Effector CD4-positive, alpha-beta T cell (primary cell): ENCODE results near the gene CACTIN.

Experiments used
- DNase-seq: peaks from one replicate; pipeline ENCODE4 v3.0.0-alpha.2; 2020

Gene CACTIN

DNA sequence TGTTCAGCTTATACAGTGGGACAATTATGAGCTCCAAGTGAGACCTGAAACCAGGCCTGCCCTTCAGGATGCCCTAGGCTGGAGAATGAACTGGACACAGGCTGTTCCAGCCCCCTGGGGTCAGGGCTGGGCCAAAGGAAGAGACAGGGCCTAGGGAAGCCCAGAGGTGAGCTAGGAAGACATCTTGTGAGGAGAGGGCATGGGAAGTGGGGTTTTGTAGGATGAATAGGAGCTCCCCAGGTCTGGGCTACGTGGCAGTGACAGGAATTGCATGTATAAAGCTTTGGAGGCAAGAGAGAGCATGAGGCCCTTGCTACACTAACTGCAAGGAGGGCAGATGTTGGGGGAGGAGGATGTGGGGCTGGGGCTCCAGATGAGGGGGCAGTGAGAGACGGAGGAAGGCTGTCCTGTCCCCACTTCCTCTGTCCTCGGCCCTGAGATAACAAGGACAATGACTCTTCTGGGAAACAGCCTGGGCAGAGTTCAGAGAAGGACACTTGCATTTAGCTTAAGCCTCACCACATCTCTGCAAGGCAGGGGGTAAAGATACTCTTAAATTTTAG is 18.4 kb downstream of the CACTIN start:
- DNase-seq = no peak

DNA sequence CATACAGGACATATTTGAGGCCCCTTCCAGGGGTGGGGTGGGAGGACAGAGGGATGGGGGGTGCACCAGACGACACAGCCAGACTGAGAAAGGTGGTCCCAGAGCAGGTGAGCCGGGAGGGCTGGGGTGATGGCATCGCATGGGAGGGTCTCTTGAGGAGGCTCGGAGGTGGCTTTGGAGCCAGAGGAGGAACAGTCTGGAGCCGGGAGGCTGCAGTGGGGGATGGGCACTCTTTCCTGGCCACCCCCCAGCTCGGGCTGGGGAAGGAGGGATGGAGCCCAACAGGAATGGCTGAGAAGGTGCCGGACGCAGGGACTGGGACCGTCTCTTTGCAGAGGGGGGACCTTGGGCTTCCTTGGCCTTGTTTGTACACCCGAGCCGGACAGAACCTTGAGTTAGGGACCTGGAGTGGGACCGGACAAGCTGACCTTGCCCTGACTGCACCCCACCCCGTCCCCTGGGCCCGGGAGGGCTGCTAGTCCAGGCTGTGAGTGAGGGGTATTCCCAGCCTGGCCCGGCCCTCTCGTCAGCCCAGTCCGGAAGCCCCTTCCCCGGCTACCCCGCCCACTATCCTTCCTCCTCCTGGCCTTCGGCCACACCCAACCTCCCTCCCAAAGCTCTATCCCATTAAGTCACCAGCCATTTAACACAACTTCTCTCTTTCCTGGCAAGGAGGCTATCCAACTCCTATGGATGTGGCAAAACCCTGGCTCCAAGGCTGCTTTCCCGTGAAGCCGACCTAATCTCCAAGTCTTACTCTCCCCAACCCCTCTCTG is 19.1 kb downstream of the CACTIN start:
- no peak for DNase-seq

DNA sequence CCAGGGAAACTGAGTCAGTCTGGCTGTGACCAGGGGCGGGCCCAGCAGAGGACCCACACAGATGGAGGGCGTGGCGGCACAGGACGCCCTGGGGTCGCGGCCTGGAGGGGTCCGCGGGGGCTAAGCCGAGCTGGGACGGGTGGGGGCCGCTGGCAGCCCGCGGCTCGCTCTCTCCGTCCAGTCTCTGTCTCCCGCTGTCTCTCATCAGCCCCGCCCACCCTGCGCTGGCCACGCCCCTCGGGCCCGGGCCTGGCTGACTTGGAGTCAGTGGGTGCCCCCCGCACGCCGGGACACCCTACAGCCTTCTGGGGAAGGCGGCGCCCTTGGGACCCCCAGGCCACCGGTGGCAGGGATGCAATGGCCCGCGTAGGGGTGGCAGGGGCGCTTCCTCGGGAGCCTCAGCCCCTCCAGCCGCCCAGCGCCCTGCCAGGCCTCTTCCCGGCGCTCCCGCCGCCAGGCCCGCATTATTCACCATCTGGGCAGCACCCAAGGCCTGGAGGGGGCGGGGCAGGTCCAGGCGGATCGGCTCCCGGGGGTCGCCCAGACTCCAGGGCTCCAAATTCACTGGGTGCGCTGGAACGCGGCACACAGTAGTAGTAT is 19.8 kb downstream of the CACTIN start, which contains the start of gene TBXA2R:
TSS of gene TBXA2R (minus strand) at position 186 of the 600 bp plus-strand sequence. CDS start 6,241 bp downstream, outside the sequence.
- peak; percentile 33 for DNase-seq

DNA sequence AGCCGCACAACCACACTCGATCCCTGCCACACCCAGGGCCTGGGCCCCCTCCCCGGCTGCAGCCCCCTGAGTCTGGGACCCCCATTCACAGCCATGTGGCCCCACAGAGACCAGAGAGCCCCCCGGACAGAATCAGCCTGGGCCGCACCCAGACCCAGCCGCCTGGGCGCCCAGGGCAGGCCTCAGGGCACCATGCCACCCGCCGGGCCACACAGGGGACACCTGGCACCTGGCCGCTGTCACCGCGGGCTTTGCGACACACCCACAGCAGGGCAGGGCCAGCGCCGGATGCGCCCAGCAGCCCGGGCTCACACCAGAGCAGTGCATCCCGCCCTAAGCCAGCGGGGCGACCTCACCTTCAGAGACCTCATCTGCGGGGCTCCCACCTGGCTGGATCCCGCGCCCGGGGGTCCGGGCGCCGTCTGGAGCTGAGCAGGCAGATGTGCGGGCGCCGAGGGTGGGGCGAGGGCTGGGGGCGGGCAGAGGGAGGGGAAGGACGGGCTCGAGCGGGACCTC is 20.4 kb downstream of the CACTIN start:
- no peak for DNase-seq

DNA sequence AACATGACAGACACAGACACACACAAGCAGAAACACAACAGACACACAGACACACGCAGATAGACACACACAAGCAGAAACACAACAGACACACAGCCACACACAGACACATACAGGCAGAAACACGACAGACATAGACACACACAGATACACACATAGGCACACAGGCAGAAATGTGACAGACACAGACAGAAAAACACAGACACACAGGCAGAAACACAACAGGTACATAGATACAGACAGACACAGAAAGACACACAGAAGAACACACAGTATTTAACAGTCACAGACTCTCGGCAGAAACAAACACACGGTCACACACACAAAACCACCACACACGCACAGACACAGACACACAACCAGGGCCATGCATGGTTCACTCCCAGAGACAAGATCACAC is 20.8 kb downstream of the CACTIN start:
- no peak for DNase-seq

DNA sequence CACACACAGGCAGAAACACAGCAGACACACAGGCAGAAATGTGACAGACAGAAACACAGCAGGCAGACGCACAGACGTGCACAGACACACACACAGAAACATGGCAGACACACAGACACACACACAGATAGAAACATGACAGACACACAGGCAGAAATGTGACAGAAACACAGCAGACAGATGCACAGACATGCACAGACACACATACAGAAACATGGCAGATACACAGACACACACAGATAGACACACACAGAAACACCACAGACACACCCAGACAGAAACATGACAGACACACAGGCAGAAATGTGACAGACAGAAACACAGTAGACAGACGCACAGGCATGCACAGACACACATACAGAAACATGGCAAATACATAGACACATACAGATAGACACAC is 21.2 kb downstream of the CACTIN start:
- DNase-seq = no peak

DNA sequence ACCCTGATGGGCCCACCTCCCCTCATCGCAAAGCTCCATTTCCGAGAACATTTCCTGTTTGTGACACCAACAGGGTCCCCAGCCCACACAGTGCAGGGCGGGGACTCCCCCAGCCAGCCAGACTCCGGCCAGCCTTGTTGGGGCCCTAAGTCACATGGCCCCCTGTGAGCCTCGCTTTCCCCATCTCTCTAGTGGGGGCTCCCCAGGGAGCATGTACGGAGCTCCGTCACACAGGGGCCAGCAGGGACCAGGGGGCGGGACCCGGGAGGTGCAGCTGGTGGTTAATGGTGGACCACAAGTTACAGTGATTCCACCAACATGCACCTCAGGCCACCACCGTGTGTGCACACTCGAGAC is 21.6 kb downstream of the CACTIN start:
- DNase-seq = no peak

DNA sequence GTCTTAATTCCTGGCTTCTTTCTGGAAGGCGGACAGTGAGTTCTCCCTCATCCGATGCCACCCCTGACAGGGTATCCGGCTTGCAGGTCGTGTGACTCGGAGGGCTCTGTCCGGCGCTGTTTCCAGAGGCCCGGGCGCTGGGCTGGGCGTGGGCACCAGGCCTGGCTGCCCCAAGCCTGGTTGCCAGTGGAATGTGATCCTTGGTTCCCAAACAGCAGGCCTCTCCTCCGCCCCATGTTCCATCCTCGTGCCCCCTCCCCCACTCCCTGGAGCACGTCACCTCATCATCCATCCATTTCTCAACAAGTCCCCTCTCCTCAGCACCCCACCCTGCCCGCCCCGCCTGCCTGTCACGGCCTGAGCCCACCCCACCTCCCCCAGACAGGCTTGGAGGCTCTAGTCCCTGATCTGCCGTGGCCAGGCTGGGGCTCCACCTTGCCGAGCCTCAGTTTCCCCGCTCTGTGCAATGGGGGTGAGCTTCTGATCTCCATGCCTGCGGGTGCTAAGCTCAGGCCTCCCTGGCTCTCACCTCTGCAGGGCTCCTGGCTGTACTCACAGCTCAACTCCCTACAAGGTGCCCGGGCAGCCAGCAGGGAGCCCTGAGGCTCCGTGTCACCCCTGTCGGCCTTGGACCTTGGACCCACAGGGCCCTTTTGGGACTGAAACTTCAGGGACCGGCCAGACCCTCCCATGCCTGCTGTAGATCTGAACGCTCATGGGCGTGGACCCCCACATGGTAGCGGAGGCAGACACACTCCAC is 22.2 kb downstream of the CACTIN start:
- no peak for DNase-seq

DNA sequence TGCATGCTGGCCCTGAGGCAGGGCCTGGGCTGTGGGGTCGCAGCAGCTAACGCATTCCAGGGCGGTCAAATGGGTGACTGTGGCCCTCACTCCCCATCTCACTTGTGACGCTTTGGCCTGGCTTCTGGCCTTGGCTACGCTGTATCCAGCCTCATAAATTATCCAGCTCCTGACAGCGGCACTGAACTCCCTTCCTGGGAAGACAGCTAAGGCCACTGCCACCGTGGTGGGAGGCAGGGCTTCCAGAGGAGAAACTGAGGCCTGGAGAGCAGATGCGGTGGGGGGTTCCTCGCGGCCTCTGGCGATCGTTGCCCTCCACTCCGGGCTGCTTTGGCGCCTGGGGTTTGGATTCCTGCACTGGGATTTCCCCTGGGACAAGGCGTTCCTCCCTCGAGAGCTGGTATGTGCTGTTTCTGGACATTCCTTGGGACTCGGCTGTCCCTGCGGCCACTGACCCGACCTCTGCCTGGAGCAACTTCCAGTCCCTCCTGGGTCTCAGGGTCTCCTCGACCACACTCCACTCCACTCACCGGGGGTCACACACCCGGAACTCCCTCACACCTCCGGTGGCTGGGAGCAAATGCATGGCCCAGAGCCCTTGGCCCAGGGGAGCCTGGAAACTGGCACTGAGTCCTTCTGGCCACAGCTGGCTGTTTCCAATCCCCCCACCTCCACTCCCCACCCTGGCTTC is 23.3 kb downstream of the CACTIN start:
- no peak for DNase-seq

DNA sequence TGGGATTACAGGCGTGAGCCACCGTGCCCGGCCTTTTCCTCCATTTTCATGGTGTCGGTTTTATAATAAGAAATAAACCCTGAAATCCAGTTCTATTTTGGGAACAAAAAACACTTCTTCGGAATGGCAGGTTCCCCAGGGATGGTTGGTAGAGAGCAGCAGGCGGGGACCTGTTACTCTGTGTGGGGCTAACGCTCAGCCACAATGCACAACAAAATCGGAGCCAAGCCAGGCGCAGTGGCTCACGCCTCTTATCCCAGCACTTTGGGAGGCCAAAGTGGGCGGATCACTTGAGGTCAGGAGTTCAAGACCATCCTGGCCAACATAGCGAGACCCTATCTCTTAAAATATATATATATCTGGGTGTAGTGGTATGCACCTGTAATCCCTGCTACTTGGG is 25.6 kb downstream of the CACTIN start:
- DNase-seq = no peak

DNA sequence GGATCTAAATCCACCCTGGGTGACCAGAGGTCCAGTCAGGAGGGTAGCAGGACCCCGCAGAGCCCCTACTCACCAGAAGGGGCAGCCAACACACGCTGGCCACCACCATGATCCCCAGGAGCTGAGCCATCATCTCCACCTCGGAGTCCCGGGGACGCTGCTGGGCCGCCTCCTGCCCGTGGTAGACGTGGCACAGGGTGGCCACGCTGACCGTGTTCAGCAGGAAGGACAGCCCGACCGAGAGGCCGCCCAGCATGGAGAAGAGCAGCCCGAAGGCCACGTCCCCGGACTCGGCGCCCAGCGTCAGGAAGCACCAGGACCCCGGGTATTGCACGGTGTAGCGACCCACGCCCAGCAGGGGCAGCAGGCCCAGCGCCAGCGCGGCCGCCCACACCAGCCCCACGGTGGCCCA is 26.8 kb downstream of the CACTIN start:
- DNase-seq = no peak

DNA sequence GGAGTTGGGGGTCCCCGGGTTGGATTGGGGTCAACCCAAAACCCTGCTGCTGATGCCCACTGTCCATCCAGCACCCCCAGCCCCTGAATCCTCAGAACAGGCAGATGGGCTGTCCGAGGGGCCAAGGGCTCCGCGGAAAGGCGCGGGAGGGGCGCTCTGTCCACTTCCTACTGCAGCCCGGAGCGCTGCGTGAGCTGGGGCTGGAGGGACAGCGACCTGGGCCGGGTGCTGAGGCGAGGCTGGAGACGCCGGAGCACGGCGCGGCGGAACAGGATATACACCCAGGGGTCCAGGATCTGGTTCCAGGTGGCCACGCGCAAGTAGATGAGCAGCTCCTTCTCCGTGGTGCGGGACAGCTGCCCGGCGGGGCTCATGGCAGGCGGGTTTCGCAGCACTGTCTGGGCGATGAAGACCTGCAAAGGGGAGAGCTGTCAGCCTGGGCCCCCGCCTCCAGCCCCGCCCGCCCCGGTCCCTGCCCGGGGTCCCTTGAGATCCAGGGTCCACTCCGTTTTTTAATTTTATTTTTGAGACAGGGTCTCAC is 31.0 kb downstream of the CACTIN start:
- no peak for DNase-seq

DNA sequence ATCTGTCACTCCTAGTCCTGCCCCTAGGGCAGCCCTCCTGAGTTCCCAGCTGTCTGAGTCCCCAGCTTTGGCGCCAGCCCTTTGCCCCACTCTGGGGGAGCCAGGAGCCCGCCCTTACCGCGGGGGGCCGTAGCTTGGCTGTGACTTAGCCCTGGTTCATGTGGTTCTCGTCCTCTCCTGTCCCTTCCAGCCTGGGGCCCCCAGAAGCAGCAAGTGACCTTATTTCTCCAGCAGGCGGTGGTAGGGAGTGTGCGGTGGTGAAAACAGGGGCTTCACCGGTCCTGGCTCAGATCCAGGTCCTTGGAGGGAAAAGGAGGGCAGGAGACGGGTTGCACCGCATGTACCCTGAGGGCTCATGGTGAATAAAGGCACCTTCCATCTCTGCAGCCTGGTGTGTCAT is 33.4 kb downstream of the CACTIN start:
- DNase-seq = no peak

DNA sequence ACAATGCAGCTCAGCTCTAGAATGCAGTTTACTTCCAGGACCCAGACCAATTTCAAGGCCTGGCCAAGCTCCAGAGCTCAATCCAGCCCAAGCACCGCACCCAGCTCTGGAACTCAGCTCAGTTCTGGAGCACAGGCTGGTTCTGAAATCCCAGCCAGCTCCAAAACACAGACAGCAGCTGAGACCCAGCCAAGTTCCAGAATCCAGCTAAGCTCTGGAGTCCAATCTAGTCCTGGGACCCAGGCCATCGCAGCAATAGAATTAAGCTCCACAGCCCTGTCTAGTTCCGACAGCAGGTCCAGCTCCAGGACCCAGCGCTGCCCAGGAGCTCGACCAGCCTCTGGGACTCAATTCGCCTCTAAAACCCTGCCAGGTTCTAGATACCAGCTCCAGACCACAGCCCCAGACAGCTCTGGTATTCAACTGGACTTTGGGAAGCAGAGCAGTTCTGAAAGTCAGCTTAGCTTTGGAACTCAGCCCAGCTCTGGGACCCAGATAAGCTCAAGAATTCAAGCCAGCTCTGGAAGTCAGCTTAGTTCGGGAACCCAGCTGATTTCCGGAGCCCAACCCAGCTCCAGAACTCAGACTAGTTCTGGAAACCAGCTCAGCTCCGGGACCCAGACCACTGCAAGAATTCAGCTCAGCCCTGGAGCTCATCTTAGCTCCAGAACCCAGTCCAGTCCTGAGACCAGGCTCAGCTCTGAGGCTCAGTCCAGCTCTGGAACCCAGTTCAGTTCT is 34.5 kb downstream of the CACTIN start:
- DNase-seq = no peak

DNA sequence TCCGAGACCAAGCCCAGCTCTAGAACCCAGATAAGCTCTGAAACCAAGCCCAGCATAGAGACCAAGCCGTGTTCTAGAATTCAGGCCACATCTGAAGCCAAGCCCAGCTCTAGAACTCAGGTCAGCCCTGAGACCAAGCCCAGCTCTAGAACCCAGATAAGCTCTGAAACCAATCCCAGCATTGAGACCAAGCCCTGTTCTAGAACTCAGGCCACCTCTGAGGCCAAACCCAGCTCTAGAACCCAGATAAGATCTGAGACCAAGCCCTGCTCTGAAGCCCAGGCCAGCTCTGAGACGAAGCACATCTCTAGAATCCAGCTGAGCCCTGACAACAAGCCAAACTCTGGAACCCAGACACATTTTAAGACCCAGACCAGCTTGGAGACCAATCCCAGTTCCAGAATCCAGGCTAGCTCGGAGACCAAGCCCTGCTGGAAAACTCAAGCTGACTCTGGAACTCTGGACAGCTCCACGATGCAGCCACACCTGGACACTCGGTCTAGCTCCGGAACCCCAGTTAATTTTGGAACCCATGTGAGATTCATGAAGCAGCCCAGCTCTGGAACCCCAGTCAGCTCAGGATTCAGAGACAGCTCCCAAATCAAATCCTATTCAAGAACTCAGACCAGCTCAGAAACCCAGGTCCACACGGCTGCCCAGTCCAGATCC is 35.5 kb downstream of the CACTIN start:
- DNase-seq = no peak

DNA sequence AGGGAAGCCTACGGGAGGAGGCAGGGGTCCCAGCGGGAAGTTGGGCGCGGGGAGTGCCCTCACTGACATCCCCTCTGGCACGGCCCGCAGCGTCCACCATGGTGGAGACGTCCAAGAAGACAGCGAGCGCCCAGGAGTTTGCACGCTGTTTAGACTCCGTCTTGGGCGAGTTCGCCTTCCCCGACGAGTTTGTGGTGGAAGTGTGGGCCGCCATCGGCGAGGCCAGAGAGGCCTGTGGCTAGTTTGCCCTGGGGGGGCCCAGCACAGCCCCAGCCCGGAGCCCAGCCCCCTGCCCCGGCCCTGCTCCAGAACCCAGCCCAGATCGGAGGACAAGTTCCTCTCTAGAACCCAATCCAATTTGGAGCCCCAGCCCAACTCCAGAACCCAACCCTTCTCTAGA is 36.6 kb downstream of the CACTIN start:
- DNase-seq = no peak

DNA sequence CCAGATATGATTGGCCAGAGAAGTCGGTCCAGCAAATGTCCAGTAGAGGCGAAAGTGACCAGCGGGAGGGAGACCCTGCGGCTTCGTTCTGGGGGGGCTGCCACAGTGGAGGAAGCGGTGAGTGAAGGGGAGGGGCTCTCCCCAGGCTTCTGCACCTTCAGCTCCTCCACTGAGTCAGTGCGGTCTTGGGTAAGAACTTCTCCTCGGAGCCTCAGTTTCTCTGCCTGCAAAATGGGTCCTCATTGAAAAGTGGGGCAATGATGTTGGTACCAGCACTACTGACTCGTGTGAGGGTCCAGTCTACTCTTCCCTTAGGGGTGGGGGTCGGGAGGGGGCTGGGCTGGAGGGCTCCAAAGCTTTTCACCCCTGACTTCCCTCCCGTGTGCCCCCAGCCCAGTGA is 37.2 kb downstream of the CACTIN start:
- no peak for DNase-seq

DNA sequence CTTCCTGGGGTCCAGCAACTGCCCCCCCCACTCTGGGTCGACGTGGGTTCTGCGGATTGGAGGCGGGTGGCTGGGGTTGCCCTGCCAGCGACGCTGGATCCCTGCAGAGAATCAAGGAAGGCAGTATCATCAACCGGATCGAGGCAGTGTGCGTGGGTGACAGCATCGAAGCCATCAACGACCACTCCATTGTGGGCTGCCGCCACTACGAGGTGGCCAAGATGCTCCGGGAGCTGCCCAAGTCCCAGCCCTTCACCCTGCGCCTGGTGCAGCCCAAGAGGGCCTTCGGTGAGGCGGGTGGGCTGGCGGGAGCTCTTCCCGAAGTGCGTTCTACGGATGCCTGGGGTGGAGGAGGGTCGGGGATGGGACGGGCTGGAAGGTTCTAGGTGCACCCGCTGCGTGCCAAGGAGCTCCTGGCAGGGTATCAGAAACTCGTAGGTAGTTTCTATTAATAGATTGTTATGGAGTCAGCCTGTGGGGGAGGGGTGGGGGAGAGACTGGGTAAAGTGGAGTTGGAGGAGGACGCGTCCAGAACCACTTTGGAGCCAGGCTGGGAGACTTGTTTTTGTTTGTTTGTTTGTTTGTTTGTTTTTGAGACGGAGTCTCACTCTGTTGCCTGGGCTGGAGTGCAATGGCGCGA is 39.8 kb downstream of the CACTIN start:
- no peak for DNase-seq

DNA sequence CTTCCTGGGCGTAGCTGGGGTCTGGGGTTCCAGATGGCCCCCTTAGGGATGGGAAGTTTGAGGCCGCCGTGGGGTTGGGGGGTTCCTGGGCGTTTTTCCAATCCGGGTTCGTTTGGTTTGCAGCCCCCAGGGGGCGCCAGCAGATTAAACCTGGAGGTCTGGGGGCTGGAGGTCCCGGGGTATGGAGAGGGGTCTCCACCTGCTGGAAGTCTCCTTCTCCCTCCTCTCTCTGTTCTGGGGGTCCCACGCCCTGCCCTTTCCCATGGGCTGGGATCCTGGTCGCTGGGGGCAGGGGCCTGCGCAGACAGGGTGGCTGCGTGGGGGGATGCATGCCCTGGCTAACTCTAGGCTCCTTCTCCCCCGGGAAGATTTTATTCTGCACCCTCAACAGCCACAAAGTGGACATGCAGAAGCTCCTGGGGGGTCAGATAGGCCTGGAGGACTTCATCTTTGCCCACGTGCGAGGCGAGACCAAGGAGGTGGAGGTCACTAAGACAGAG is 40.4 kb downstream of the CACTIN start:
- DNase-seq = no peak
